Pericardium fibroblast (primary cell): ENCODE results near the gene PRR15. TPM values are rescaled to one million over a fixed set of nuclear protein-coding genes. Genes with fewer than 3 reads are reported as not detected.

Experiments used
- total RNA-seq: library from RNA; depleted of rRNA; stranded (reverse); fragments of >200 nt; gene quantifications from 2 replicates; pipeline ENCODE4 v1.2.3, GENCODE V29; 2015

Gene PRR15
- 35.2 and 112 TPM in 2 replicates for total RNA-seq

GRCh38 chr7:29563590-29564495 is at the start of gene PRR15:
TSS of gene PRR15 (plus strand) at chr7:29563835. CDS start at chr7:29566330, 2,495 bp downstream.

Other genes starting within 250 kb of the PRR15 start
- 0.17 TPM in 1 of 2 replicates, not detected in the other for gene WIPF3, start 242.7 kb downstream of the PRR15 start, total RNA-seq